ENCODE results near the gene CMIP.
A peak's percentile ranks its signal among the peaks of the same experiment; 100 is the strongest.

Gene CMIP

GRCh38 chr16:81442916-81443687, 1.5 kb upstream of the CMIP start:
- Histone ChIP-seq H3K4me3 (ENCODE audit: low read depth, low read length) (no peak overlapping the region), H3K36me3 (ENCODE audit: control insufficient read depth in 1 of 2, insufficient read depth in 2 of 2, low read length in 2 of 2) (peaks cover 3 to 4% of the 10 kb centered on the region in 2 experiments), H2BK5ac (ENCODE audit: low read depth, low read length, poor library complexity) (no peak overlapping the region), H3K79me2 (ENCODE audit: control insufficient read depth, insufficient read depth, low read length, poor library complexity) (peaks cover 32% of the 10 kb centered on the region), H3K9ac (ENCODE audit: low read length) (no peak overlapping the region), H3K79me1 (ENCODE audit: low read length) (peaks cover 20% of the 10 kb centered on the region), H3K4me2 (ENCODE audit: low read length) (no peak overlapping the region), H3K23ac (ENCODE audit: low read length) (no peak overlapping the region), H2BK12ac (ENCODE audit: low read length) (peak overlapping the region; percentile 98), H4K12ac (ENCODE audit: low read depth, low read length) (no peak overlapping the region), H3K18ac (ENCODE audit: low read length) (no peak overlapping the region), H4K91ac (ENCODE audit: low read depth, low read length) (peak overlapping the region; percentile 88), H2BK120ac (ENCODE audit: insufficient read depth, low read length, poor library complexity) (no peak overlapping the region), H3K9me3 (ENCODE audit: insufficient read depth, low read depth, low read length) (no peaks in the 10 kb centered on the region), H2AK5ac (ENCODE audit: low read length) (no peak overlapping the region), H3K14ac (ENCODE audit: low read length) (no peak overlapping the region), H3K4ac (ENCODE audit: low read depth, low read length) (no peak overlapping the region), H4K8ac (ENCODE audit: low read depth, low read length) (no peak overlapping the region), H3K27ac (ENCODE audit: low read depth, low read length) (no peak overlapping the region), H3K4me1 (ENCODE audit: control insufficient read depth in 1 of 2, insufficient read depth in 2 of 2, low read length in 2 of 2) (peaks cover 19 to 29% of the 10 kb centered on the region in 2 experiments), H2AFZ (ENCODE audit: insufficient read depth, low read length, poor library complexity) (no peak overlapping the region), H3K27me3 (ENCODE audit: insufficient read depth, low read length) (no peaks in the 10 kb centered on the region)
- WGBS (ENCODE audit: extremely low coverage, insufficient coverage, insufficient read length): no CpG with 5 or more reads among the region's 8 CpGs
- no peak for DNase-seq

DNA sequence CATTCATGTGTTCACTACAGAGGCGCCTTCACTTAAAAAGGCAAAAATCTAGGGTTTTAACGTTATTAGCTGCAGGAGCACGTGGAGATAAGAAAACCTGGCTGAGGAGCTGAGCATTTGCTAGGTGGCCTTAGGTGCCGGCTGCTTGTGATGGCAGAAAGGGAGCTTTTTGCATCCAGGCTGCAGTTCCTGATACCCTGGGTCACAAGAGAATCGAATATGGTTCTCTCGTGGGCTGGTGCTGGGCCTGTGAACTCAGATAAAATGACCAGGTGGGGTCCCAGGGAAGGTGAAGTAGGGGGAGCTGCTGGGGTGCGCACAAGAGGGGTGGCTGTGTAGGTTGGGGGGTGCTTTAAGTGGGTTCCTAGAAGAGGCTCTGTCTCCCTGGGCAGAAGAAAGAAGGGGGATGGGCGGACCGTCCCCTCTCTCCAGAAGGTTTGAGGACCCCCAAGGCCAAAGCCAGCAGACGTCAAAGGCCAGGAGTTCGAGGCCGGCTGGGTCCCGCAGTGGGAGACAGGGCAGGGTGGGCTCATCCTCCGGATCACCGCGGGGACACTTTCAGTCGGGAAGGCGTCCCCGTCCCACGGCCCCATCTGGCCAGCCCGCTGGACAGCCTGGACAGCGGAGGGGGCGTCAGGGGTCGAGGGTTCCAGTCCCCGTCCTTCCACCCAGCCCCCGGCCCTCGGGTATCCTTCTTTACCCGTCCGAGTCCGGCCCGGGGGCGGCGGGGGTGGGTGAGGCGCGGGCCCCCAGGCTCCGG, 740 bp upstream of the CMIP start:
- Histone ChIP-seq H3K4me3 (ENCODE audit: low read depth, low read length) (peak overlapping the region; percentile 62), H3K14ac (ENCODE audit: low read length) (peak overlapping the region; percentile 84), H2BK5ac (ENCODE audit: low read depth, low read length, poor library complexity) (peak overlapping the region; percentile 7), H3K27me3 (ENCODE audit: insufficient read depth, low read length) (no peaks in the 10 kb centered on the region), H4K91ac (ENCODE audit: low read depth, low read length) (peak overlapping the region; percentile 88), H3K4ac (ENCODE audit: low read depth, low read length) (peak overlapping the region; percentile 50), H3K23ac (ENCODE audit: low read length) (no peak overlapping the region), H3K79me1 (ENCODE audit: low read length) (peaks cover 20% of the 10 kb centered on the region), H2AK5ac (ENCODE audit: low read length) (peak overlapping the region; percentile 51), H3K18ac (ENCODE audit: low read length) (peak overlapping the region; percentile 82), H2AFZ (ENCODE audit: insufficient read depth, low read length, poor library complexity) (peak overlapping the region; percentile 85), H3K4me1 (ENCODE audit: control insufficient read depth in 1 of 2, insufficient read depth in 2 of 2, low read length in 2 of 2) (peaks cover 19 to 36% of the 10 kb centered on the region in 2 experiments), H3K27ac (ENCODE audit: low read depth, low read length) (peak overlapping the region; percentile 9), H4K12ac (ENCODE audit: low read depth, low read length) (peak overlapping the region; percentile 79), H4K8ac (ENCODE audit: low read depth, low read length) (peak overlapping the region; percentile 90), H2BK12ac (ENCODE audit: low read length) (peak overlapping the region; percentile 98), H2BK120ac (ENCODE audit: insufficient read depth, low read length, poor library complexity) (peak overlapping the region; percentile 96), H3K36me3 (ENCODE audit: control insufficient read depth in 1 of 2, insufficient read depth in 2 of 2, low read length in 2 of 2) (peaks cover 4 to 7% of the 10 kb centered on the region in 2 experiments), H3K9me3 (ENCODE audit: insufficient read depth, low read depth, low read length) (no peaks in the 10 kb centered on the region), H3K79me2 (ENCODE audit: control insufficient read depth, insufficient read depth, low read length, poor library complexity) (peaks cover 39% of the 10 kb centered on the region), H3K4me2 (ENCODE audit: low read length) (peak overlapping the region; percentile 58), H3K9ac (ENCODE audit: low read length) (peak overlapping the region; percentile 6)
- WGBS (ENCODE audit: extremely low coverage, insufficient coverage, insufficient read length): no CpG with 5 or more reads among the region's 36 CpGs
- DNase-seq: peak; percentile 34 to 49

- Histone ChIP-seq H4K8ac (ENCODE audit: low read depth, low read length) (peak overlapping the region; percentile 83), H3K27me3 (ENCODE audit: insufficient read depth, low read length) (no peaks in the 10 kb centered on the region), H4K12ac (ENCODE audit: low read depth, low read length) (peak overlapping the region; percentile 78), H2AFZ (ENCODE audit: insufficient read depth, low read length, poor library complexity) (peak overlapping the region; percentile 87), H3K36me3 (ENCODE audit: control insufficient read depth in 1 of 2, insufficient read depth in 2 of 2, low read length in 2 of 2) (peaks cover 4 to 9% of the 10 kb centered on the region in 2 experiments), H2BK12ac (ENCODE audit: low read length) (peak overlapping the region; percentile 47), H3K23ac (ENCODE audit: low read length) (no peak overlapping the region), H3K27ac (ENCODE audit: low read depth, low read length) (peak overlapping the region; percentile 66), H3K79me2 (ENCODE audit: control insufficient read depth, insufficient read depth, low read length, poor library complexity) (peaks cover 48% of the 10 kb centered on the region), H3K4me3 (ENCODE audit: low read depth, low read length) (peak overlapping the region; percentile 90), H2AK5ac (ENCODE audit: low read length) (peak overlapping the region; percentile 78), H3K9ac (ENCODE audit: low read length) (peak overlapping the region; percentile 95), H3K18ac (ENCODE audit: low read length) (peak overlapping the region; percentile 97), H3K4me2 (ENCODE audit: low read length) (peak overlapping the region; percentile 80), H3K79me1 (ENCODE audit: low read length) (peaks cover 20% of the 10 kb centered on the region), H2BK5ac (ENCODE audit: low read depth, low read length, poor library complexity) (peak overlapping the region; percentile 76), H2BK120ac (ENCODE audit: insufficient read depth, low read length, poor library complexity) (peak overlapping the region; percentile 77), H3K9me3 (ENCODE audit: insufficient read depth, low read depth, low read length) (no peaks in the 10 kb centered on the region), H3K4ac (ENCODE audit: low read depth, low read length) (peak overlapping the region; percentile 100), H3K4me1 (ENCODE audit: control insufficient read depth in 1 of 2, insufficient read depth in 2 of 2, low read length in 2 of 2) (peaks cover 19 to 40% of the 10 kb centered on the region in 2 experiments), H4K91ac (ENCODE audit: low read depth, low read length) (peak overlapping the region; percentile 91), H3K14ac (ENCODE audit: low read length) (peak overlapping the region; percentile 98)
- DNase-seq: peak in 1 of 2 donors; percentile 36
- no CpG with 5 or more reads among the region's 62 CpGs for WGBS (ENCODE audit: extremely low coverage, insufficient coverage, insufficient read length)
Observed at GRCh38 chr16:81445143-81445961, 744 bp downstream of the CMIP start.

All from trophoblast cell (in vitro differentiated cells and primary cell).